ENCODE data around the gene SGK1.
"Not testable (repeated sequence)": the region's sequence is repeated elsewhere in the genome, so short reads cannot be mapped to it uniquely, and the experiment has no call there.

SGK1 gene

GRCh38 chr6:134182528-134182927 is 135.4 kb downstream of the SGK1 start:
- DNase-seq: no peak

- not testable (repeated sequence) for DNase-seq
Observed at GRCh38 chr6:134181726-134182125, 136.2 kb downstream of the SGK1 start.

GRCh38 chr6:134181251-134181650 is 136.7 kb downstream of the SGK1 start:
- DNase-seq: not testable (repeated sequence)

GRCh38 chr6:134180540-134180939 is 137.4 kb downstream of the SGK1 start:
- DNase-seq: not testable (repeated sequence)

GRCh38 chr6:134178161-134179044 is 139.5 kb downstream of the SGK1 start:
- DNase-seq: peak; percentile 85

- DNase-seq: no peak
Observed at GRCh38 chr6:134177753-134178160, 140.2 kb downstream of the SGK1 start.

GRCh38 chr6:134177236-134177635 is 140.7 kb downstream of the SGK1 start:
- no peak for DNase-seq

GRCh38 chr6:134176264-134176975 is 141.5 kb downstream of the SGK1 start:
- DNase-seq: no peak

- peak; percentile 41 for DNase-seq
Observed at GRCh38 chr6:134175532-134176263, 142.2 kb downstream of the SGK1 start.

GRCh38 chr6:134174672-134175531 is 143.0 kb downstream of the SGK1 start:
- peak; percentile 95 for DNase-seq

- peak; percentile 91 for DNase-seq
Observed at GRCh38 chr6:134173936-134174671, 143.8 kb downstream of the SGK1 start.

- no peak for DNase-seq
Observed at GRCh38 chr6:134173366-134173725, 144.6 kb downstream of the SGK1 start.

GRCh38 chr6:134172706-134173365 is 145.1 kb downstream of the SGK1 start:
- no peak for DNase-seq

GRCh38 chr6:134172020-134172705 is 145.7 kb downstream of the SGK1 start:
- DNase-seq: no peak

GRCh38 chr6:134171517-134171916 is 146.4 kb downstream of the SGK1 start:
- no peak for DNase-seq

GRCh38 chr6:134170844-134171243 is 147.1 kb downstream of the SGK1 start:
- no peak for DNase-seq

GRCh38 chr6:134169871-134170486 is 147.9 kb downstream of the SGK1 start:
- DNase-seq: no peak

GRCh38 chr6:134168590-134169208 is 149.2 kb downstream of the SGK1 start:
- DNase-seq: no peak

GRCh38 chr6:134166511-134167261 is 151.2 kb downstream of the SGK1 start:
- DNase-seq: no peak
